ENCODE results near the gene GMEB1.
A peak's percentile ranks its signal among the peaks of the same experiment; 100 is the strongest.
"Not testable (repeated sequence)": the region's sequence is repeated elsewhere in the genome, so short reads cannot be mapped to it uniquely, and the experiment has no call there.

The GMEB1 gene

DNA sequence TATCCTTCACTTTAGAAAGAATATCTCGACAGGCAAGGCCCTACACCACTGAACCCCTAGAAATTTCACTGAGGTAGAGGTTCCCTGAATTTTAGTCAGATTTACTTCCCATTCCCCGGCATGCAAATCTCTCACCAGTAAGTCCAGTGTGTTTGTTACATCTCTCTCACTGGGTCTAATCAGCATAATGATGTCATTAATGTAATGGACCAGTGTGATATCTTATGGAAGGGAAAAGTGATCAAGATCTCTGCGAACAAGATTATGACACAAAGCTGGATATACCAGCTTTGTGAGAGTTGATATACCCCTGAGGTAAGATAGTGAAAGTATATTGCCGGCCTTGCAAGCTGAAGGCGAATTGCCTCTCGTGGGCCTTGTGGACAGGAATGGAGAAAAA, 12.2 kb upstream of the GMEB1 start:
- TF ChIP-seq, protein P1, sequence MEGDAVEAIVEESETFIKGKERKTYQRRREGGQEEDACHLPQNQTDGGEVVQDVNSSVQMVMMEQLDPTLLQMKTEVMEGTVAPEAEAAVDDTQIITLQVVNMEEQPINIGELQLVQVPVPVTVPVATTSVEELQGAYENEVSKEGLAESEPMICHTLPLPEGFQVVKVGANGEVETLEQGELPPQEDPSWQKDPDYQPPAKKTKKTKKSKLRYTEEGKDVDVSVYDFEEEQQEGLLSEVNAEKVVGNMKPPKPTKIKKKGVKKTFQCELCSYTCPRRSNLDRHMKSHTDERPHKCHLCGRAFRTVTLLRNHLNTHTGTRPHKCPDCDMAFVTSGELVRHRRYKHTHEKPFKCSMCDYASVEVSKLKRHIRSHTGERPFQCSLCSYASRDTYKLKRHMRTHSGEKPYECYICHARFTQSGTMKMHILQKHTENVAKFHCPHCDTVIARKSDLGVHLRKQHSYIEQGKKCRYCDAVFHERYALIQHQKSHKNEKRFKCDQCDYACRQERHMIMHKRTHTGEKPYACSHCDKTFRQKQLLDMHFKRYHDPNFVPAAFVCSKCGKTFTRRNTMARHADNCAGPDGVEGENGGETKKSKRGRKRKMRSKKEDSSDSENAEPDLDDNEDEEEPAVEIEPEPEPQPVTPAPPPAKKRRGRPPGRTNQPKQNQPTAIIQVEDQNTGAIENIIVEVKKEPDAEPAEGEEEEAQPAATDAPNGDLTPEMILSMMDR (conservative IDR thresholded peaks at IDR 0.05; ENCODE audit: low read depth) = no peak
- POLR2A ChIA-PET (ENCODE audit: low non-redundant PET) = no interaction called here
- CTCF ChIA-PET = no interaction called here
- H3K27ac ChIP-seq = no peak overlapping the region
- DNase-seq (ENCODE audit: low spot score) = no peak

DNA sequence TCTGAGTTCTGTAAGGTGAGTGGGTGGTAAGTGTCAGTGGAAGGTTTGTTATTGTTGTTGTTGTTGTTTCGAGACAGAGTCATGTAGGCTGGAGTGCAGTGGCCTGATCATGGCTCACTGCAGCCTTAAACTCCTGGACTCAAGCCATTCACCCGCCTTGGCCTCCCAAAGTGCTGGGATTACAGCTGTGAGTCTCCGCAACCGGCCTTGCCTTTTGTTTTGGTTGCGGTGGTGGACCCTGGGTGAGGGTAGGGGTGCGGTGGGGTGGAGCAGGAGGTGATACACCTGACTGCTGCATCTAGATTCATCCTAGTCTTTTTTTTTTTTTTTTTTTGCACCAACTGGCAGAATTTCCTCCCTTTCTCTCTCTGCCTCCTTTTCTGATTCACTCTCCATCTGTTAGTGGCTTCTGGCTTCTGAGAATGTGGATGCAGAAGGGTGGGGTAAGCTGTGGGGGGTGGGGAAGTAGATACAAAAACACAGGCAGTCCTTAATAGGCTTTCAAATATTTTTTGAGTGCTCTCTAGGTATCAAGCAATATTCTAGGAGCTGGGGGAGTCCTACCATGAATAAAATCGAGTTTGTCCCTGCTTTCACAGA, 4.6 kb upstream of the GMEB1 start:
- H3K27ac ChIP-seq = no peak overlapping the region
- ChIA-PET CTCF (no interaction called here), POLR2A (ENCODE audit: low non-redundant PET) (no interaction called here)
- DNase-seq (ENCODE audit: low spot score) = no peak
- TF ChIP-seq, protein P1 (conservative IDR thresholded peaks at IDR 0.05; ENCODE audit: low read depth) = no peak

DNA sequence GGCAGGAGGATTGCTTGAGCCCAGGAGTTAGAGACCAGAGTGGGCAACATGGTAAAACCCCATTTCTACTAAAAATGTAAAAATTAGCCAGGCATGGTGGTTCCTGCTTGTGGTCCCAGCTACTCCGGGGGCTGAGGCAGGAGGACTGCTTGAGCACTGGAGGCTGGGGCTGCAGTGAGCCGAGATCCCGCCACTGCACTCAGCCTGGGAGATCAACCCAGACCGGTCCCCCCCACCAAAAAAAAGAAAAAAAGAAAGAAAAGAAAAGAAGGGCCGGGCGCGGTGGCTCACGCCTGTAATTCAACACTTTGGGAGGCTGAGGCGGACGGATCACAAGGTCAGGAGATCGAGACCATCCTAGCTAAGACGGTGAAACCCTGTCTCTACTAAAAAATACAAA, 1.8 kb upstream of the GMEB1 start:
- TF ChIP-seq, protein P1 (conservative IDR thresholded peaks at IDR 0.05; ENCODE audit: low read depth) = no peak
- ChIA-PET POLR2A (ENCODE audit: low non-redundant PET) (interaction anchor here (0.6 to 0.7 kb wide), 2 partner anchors 45 to 160 kb away, joined by 3 to 4 read pairs; no protein-coding TSS in a partner anchor), CTCF (no interaction called here)
- H3K27ac ChIP-seq = peak overlapping the region; percentile 98; the same call in 1 of the 2 replicates
- no peak for DNase-seq (ENCODE audit: low spot score)

DNA sequence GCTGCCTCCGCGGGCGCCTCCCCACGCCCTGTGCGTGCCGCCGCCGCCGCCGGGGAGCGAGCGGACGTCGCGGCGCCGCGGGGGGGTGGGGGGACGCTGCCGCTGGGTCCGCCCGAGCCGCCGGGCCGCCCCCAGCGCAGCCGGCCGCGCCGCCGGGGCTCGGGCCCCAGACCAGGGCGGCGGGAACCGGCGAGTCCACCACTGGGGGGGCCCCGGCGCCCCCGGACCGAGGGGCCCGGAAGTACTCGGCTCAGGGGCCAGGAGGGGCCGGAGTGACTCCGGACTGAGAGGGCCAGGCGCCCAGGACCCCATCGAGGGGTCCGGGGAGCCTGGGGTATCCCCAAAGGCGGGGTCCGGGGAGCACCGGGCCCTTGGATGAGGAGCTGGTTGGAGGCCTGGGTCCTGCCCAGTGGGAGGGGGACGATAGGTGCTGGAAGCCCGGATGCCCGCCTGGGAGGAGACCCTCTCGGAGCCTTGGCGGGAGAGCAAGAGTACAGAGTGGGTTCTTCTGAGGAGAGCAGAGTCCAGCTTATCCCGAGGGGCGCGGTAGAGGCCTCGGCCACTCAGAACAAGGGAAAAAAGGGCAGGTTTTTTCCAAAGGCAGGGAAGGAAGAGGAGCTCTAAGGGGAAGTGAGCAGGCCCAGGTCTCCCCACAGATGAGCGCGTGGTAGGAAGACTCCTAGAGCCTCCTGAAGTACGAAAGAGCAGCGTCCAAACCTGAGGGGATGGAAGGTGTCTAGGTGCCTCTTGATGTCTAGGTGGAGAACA, 556 bp downstream of the GMEB1 start:
- ChIA-PET CTCF (interaction anchor here (0.6 kb wide), 1 partner anchor 67 kb away, joined by 3 read pairs; no protein-coding TSS in a partner anchor), POLR2A (ENCODE audit: low non-redundant PET) (interaction anchor here (0.6 to 1.7 kb wide), 5 partner anchors 26 to 1638 kb away, joined by 5 to 8 read pairs (median 6); partner anchors contain the start of gene TAF12)
- H3K27ac ChIP-seq = peak overlapping the region; percentile 98
- peak; percentile 23 for DNase-seq (ENCODE audit: low spot score)
- TF ChIP-seq, protein P1 (conservative IDR thresholded peaks at IDR 0.05; ENCODE audit: low read depth) = no peak

DNA sequence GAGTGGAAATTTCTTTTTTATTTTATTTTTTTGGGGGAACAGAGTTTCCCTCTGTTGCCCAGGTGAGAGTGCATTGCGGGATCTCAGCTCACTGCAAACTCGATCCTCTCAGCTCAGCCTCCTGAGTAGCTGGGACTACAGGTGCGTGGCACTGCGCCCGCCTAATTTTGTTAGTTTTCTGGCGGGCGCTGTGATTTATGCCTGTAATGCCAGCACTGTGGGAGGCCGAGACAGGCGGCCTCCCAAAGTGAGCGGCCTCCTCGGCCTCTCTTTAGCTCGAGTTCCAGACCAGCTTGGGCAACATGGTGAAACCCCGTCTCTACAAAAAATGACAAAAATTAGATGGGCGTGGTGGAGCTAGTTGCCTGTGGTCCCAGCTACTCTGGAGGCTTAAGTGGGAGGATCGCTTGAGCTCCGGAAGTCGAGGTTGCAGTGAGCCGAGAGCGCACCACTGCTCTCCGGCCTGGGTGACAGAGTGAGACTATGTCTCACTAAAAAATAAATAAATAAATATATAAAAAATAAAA, 2.7 kb downstream of the GMEB1 start:
- H3K27ac ChIP-seq = peak overlapping the region; percentile 28
- ChIA-PET POLR2A (ENCODE audit: low non-redundant PET) (interaction anchor here (0.6 to 0.9 kb wide), 2 partner anchors 15 to 37 kb away, joined by 3 to 6 read pairs; no protein-coding TSS in a partner anchor), CTCF (interaction anchor here (0.6 kb wide), 1 partner anchor 29 kb away, joined by 3 read pairs; no protein-coding TSS in a partner anchor)
- DNase-seq (ENCODE audit: low spot score) = no peak
- TF ChIP-seq, protein P1 (conservative IDR thresholded peaks at IDR 0.05; ENCODE audit: low read depth) = no peak

DNA sequence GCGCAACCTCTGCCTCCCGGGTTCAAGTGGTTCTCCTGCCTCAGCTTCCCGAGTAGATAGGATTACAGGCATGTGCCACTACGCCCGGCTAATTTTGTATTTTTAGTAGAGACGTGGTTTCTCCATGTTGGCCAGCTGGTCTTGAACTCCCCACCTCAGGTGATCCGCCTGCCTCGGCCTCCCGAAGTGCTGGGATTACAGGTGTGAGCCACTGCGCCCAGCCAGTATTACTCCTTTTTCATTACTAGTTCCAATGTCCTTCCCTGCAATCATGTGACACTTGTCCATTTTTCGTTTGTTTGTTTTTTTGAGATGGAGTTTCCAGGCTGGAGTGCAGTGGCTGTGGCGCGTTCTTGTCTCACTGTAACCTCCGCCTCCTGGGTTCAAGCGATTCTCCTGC, 4.4 kb downstream of the GMEB1 start:
- H3K27ac ChIP-seq = 0 out of 2 replicates have a peak overlapping the region, but pooled peaks have one; percentile 4
- POLR2A ChIA-PET (ENCODE audit: low non-redundant PET); CTCF ChIA-PET; DNase-seq (ENCODE audit: low spot score): not testable (repeated sequence)
